ENCODE data around the gene CDH4. TPM values are rescaled to one million over a fixed set of nuclear protein-coding genes. Genes with fewer than 3 reads are reported as not detected.

The CDH4 gene
- total and polyA plus RNA-seq, 2 of the 4 experiments (the other 2 are of a cell fraction), result 1.6 to 3.5 TPM

GRCh38 chr20:61860260-61860987, 608.4 kb downstream of the CDH4 start:
- no peaks in the 10 kb centered on the region for H3K9me1 ChIP-seq (ENCODE audit: insufficient read depth, low read length)
- no peak overlapping the region for H4K8ac ChIP-seq (ENCODE audit: low read depth in 2 of 2, low read length in 2 of 2)
- DNase-seq (no peak), ATAC-seq (ENCODE audit: low read depth) (no peak)
- H3K4me2 ChIP-seq (ENCODE audit: low read depth, low read length), result no peak overlapping the region
- H4K91ac ChIP-seq (ENCODE audit: insufficient read depth, low read depth, low read length), result no peak overlapping the region
- ChIA-PET CTCF (no interaction called here), POLR2A (ENCODE audit: unreplicated experiment) (no interaction called here)
- no peaks in the 10 kb centered on the region for H3K36me3 ChIP-seq (ENCODE audit: control insufficient read depth, insufficient read depth, low read length)
- no peak overlapping the region for H2BK15ac ChIP-seq (ENCODE audit: low read depth, low read length)
- H3K9me3 ChIP-seq (ENCODE audit: control insufficient read depth, insufficient read depth, low read length), result peaks cover 3% of the 10 kb centered on the region; the same call in 1 of the 2 replicates
- dilution Hi-C loops (cut with HindIII; ENCODE audit: low sequenced_read_pairs, unreplicated experiment), result no loop called here
- no peak overlapping the region for H2BK20ac ChIP-seq (ENCODE audit: low read depth, low read length)
- H2AFZ ChIP-seq (replicated peaks; ENCODE audit: low read length, poor library complexity), result peak overlapping the region; percentile 9
- H3K4ac ChIP-seq (ENCODE audit: low read depth, low read length), result no peak overlapping the region
- no peaks in the 10 kb centered on the region for H3K27me3 ChIP-seq (ENCODE audit: control insufficient read depth, insufficient read depth, low read length)
- no peaks in the 10 kb centered on the region for H4K20me1 ChIP-seq (ENCODE audit: insufficient read depth, low read length)
- H2BK120ac ChIP-seq (ENCODE audit: low read depth, low read length), result no peak overlapping the region
- H3K18ac ChIP-seq (ENCODE audit: low read depth, low read length), result no peak overlapping the region
- H3K9ac ChIP-seq (ENCODE audit: low read depth, low read length), result no peak overlapping the region
- no peak overlapping the region for H2BK5ac ChIP-seq (ENCODE audit: low read depth, low read length, poor library complexity, severe bottlenecking)
- intact Hi-C loops (cut with micrococcal nuclease), result no loop called here
- no TSS peak for BruUV-seq (replicated peaks)
- H3K79me1 ChIP-seq (ENCODE audit: low read depth in 1 of 2, low read length in 2 of 2), result no peaks in the 10 kb centered on the region
- no peak overlapping the region for H3K14ac ChIP-seq (replicated peaks; ENCODE audit: low read depth, low read length)
- WGBS, 2 experiments (ENCODE audit: extremely low coverage in 2 of 2, insufficient read length in 1 of 2), result 80% methylated on average over 1 of the region's 8 CpGs; no CpG with 5 or more reads in 1 of the 2 experiments
- no peak overlapping the region for H3K4me3 ChIP-seq (ENCODE audit: insufficient read depth, low read depth, low read length)
- in situ Hi-C loops (cut with MboI; ENCODE audit: low sequenced_read_pairs), result no loop called here
- no peak overlapping the region for H3K23ac ChIP-seq (ENCODE audit: low read depth, low read length)
- no peak overlapping the region for H2AK5ac ChIP-seq (ENCODE audit: low read depth, low read length)
- no peak overlapping the region for H2AK9ac ChIP-seq (replicated peaks; ENCODE audit: low read depth, low read length, poor library complexity)
- H3K4me1 ChIP-seq (ENCODE audit: control insufficient read depth, insufficient read depth, low read length), result no peaks in the 10 kb centered on the region
- no peak overlapping the region for H4K5ac ChIP-seq (ENCODE audit: low read depth, low read length)
- no peak overlapping the region for H3K27ac ChIP-seq (ENCODE audit: insufficient read depth, low read length)
- no peak for TF ChIP-seq NFE2L2 (IDR thresholded peaks at IDR 0.05; ENCODE audit: low read depth, low read length)
- no peak for TF ChIP-seq CHD1 (IDR thresholded peaks at IDR 0.05; ENCODE audit: low read depth, low read length)
- TF ChIP-seq MAZ (IDR thresholded peaks at IDR 0.05; ENCODE audit: borderline replicate concordance, low read depth, low read length), result no peak
- no peak for TF ChIP-seq BHLHE40 (IDR thresholded peaks at IDR 0.05; ENCODE audit: low read depth, low read length)
- TF ChIP-seq CEBPB (IDR thresholded peaks at IDR 0.05; ENCODE audit: low read depth, low read length), result no peak
- no peak for TF ChIP-seq RCOR1 (IDR thresholded peaks at IDR 0.05; ENCODE audit: insufficient replicate concordance, low read length)
- TF ChIP-seq MAFK (IDR thresholded peaks at IDR 0.05; ENCODE audit: low read depth, low read length), result no peak
- TF ChIP-seq FOS (IDR thresholded peaks at IDR 0.05; ENCODE audit: low read depth, low read length), result no peak
- TF ChIP-seq RAD21 (IDR thresholded peaks at IDR 0.05; ENCODE audit: low read length), result no peak
- no peak for TF ChIP-seq ELK1 (IDR thresholded peaks at IDR 0.05; ENCODE audit: borderline replicate concordance, low read depth, low read length)
- no peak for TF ChIP-seq POLR2A (IDR thresholded peaks at IDR 0.05; ENCODE audit: low read depth, low read length)
- no peak for TF ChIP-seq MXI1 (IDR thresholded peaks at IDR 0.05; ENCODE audit: borderline replicate concordance, low read depth, low read length)
- TF ChIP-seq SMC3 (IDR thresholded peaks at IDR 0.05; ENCODE audit: low read depth, low read length), result no peak
- TF ChIP-seq RFX5 (IDR thresholded peaks at IDR 0.05; ENCODE audit: low read depth, low read length), result no peak
- TF ChIP-seq CTCF (conservative IDR thresholded peaks at IDR 0.05; ENCODE audit: low read depth, low read length), result no peak
- TF ChIP-seq USF2 (IDR thresholded peaks at IDR 0.05; ENCODE audit: low read depth, low read length), result no peak
- no peak overlapping the region for H3K56ac ChIP-seq (ENCODE audit: extremely low read depth, insufficient read depth, low read length)

Data from IMR-90 (cell line).